Measurements from ENCODE around the gene WIPF1.

Gene WIPF1

GRCh38 chr2:174623106-174623637 is 25.6 kb upstream of the WIPF1 start:
- no peak for DNase-seq (ENCODE audit: extremely low read depth in 1 of 2, low read depth in 1 of 2)

DNA sequence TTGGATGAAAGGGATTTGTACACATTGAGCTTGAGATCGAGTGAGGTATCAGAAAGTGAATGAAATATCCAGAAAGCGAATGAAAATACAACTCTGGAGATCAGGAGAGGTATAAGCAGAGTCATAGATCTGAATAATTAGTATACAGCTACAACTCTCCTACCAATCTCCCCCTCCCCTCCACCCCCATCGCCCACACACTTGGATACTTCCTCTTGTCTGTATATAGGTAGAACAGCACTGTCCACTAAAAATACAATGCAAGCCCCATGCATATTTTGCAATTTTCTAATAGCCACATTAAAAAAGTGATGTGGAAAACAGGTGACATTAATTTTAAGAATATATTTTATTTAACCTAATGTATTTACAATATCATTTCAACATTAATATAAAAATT is 23.7 kb upstream of the WIPF1 start:
- DNase-seq (ENCODE audit: extremely low read depth in 1 of 2, low read depth in 1 of 2), result no peak

- DNase-seq (ENCODE audit: extremely low read depth in 1 of 2, low read depth in 1 of 2), result no peak
These were observed 20.6 kb upstream of the WIPF1 start for GRCh38 chr2:174618179-174618578.

- no peak for DNase-seq (ENCODE audit: extremely low read depth in 1 of 2, low read depth in 1 of 2)
These were observed 20.1 kb upstream of the WIPF1 start for GRCh38 chr2:174617718-174618117.

DNA sequence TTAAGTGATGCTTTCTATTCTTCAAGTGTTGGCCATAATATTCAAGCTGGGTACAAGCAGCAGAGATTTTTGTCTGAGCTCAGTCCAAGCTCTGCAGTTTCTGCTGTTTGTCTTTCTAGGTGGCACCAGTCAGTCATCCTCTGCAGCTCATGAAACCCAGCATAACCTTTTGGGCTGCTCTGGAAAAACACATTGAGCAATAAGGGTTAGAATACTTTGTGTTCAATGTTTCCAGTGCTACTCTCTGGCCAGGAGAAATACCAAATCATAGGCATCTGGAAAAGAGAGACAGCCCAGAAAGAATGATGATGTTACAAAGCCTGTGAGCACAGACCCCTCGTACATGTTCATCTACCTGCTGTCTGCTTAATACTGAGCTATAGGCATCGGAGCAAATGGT is 19.5 kb upstream of the WIPF1 start:
- no peak for DNase-seq (ENCODE audit: extremely low read depth in 1 of 2, low read depth in 1 of 2)

DNA sequence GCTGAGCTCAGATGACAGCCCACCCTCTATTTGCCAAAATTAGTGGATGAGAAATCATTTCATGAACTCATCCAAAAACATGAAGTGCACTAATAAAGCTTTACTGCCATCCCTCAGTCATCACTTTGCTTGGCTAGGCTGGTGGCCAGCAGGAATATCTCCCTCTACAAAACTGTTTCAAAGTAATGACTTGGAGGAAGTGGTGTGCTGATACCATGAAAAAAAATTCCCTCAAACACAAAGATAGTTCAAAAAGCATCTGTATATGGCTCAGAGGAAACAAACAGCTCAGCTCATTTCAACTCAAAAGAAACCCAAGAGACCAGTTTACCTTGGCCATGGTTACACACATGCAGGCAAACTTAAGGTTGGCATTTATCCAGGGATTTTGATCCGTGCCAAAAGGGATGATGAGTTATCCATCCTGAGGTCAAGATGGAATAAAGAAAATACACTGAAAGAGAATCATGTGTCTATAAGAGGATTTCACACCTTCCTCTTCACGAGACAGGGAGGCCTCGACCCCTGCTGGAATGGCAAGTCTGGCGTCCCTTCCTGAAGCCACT is 18.4 kb upstream of the WIPF1 start:
- DNase-seq (ENCODE audit: extremely low read depth in 1 of 2, low read depth in 1 of 2), result no peak

DNA sequence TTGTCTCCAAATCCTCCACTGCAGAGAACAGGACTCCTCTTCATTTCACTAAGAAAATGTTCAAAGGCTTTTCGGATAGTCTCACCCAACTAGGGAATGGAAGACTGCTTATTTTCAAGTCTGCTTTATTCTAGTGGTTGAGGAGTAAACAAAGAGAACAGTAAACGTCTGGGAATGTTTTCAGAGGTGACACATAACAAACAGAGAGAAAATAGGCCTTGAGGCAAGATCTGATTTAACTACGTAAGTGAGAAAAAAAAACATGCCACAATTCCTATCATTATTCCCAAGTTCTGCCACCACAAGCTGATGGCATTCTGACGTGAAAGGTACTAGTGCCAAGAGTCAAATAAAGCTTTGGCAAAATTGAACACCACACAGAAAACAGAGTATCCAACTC is 16.7 kb upstream of the WIPF1 start:
- DNase-seq (ENCODE audit: extremely low read depth in 1 of 2, low read depth in 1 of 2), result no peak

DNA sequence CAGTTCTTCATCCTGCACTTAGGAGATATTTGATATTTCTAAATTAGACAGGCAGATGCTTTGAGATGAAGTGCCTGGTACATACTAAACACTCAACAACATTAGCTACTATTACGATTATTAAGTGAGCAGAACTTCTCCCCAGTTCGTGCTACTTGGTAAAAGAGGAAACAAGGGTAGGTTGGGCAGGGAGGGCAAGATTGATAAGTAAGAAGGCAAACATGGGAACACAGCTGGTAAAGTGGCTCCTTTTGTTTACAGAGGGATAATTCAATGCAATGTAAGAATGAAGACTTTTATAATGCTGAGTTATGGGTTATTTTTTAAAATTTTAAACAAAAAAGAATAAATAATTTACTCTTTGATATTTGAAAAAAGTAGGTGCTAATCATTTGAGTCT is 15.9 kb upstream of the WIPF1 start:
- DNase-seq (ENCODE audit: extremely low read depth in 1 of 2, low read depth in 1 of 2), result no peak

DNA sequence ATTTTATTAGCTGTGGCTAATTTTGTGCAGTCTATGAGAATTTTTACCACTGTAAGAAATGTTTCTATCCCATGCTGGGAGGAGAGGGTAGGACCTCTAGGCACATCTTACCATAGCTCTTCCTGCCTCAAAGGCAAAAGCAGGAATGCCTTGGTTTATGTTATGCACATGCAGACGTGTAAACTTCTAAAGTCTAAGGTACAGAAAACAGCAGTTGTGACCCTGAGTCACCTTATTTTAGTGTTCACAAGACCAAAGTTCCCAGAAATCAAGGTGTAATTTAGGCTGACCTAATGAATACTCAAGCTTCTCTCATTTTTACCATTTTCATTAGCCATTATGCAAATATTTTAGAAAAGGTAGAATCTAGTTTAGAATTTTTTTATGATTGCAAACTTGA is 15.4 kb upstream of the WIPF1 start:
- DNase-seq (ENCODE audit: extremely low read depth in 1 of 2, low read depth in 1 of 2), result no peak

DNA sequence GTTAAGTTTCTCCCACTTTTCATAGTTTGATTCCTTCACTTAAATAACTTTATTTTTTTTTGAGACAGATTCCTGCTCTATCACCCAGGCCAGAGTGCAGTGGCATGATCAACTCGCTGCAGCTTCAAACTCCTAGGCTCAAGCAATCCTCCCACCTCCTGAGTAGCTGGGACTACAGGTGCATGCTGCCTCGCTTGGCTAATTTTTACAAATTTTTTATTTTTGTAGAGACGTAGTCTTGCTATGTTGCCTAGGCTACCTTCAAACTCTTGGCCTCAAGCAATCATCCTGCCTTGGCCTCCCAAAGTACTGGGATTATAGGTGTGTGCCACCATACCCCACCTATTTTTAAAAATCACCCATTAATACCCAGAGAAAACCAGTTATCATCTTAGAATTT is 14.2 kb upstream of the WIPF1 start:
- DNase-seq (ENCODE audit: extremely low read depth in 1 of 2, low read depth in 1 of 2), result no peak

- no peak for DNase-seq (ENCODE audit: extremely low read depth in 1 of 2, low read depth in 1 of 2)
These were observed 13.4 kb upstream of the WIPF1 start for GRCh38 chr2:174611006-174611405.

GRCh38 chr2:174610243-174610995 is 12.8 kb upstream of the WIPF1 start:
- no peak for DNase-seq (ENCODE audit: extremely low read depth in 1 of 2, low read depth in 1 of 2)

DNA sequence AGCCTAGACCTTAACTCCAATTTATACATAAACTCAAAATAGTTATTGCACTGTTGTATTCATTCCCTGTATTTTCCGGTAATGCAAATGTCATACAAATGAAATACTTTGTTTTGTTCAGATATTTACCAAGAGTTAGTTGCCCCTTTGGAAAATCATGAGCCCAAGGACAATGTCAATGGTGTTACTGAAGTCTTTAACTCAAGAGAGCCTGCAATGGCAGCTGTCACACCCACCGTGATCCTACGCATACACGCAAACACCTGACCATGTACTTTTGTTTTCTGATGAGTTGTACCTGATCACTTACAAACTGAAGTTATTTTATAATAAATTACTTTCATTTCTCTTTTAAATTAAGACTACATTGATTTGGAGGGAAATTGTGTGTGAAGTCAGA is 11.7 kb upstream of the WIPF1 start:
- DNase-seq (ENCODE audit: extremely low read depth in 1 of 2, low read depth in 1 of 2), result no peak

DNA sequence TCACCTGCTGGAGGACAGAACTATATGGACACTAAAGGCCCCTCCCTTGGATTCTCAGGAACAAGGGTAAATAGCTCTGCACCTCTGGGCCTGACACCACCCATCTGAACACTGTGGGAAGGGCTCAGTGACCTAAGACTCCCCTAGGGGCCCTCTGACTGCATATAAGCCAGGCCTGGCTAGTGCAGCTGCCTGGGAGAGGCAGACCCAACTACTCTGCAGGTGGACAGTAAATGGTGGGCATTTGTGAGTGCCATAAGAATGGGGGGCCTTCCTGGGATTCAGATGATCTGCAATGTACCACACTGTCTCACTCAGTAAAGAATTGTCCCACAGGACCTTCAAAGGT is 11.2 kb upstream of the WIPF1 start:
- no peak for DNase-seq (ENCODE audit: extremely low read depth in 1 of 2, low read depth in 1 of 2)

- no peak for DNase-seq (ENCODE audit: extremely low read depth in 1 of 2, low read depth in 1 of 2)
These were observed 10.6 kb upstream of the WIPF1 start for GRCh38 chr2:174607989-174608865.

DNA sequence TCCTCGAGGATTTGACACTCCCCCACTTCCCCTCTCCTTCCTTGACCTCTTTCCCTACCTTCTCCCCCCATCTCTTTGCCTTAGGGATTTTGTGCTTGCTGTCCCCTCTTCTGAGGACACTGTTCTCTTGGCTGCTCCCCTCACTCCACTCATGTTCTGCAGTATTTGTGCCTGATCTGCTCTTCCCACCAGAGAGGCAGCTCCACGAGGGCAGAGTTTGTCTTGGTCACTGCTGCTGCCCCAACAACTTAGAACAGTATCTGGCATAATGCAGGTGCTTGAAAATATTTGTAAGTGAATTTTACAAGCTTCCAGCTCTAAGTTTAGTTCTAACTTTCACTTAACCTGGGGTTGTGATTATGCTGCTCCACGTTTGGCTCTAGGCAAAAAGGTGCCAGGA is 10.0 kb upstream of the WIPF1 start:
- no peak for DNase-seq (ENCODE audit: extremely low read depth in 1 of 2, low read depth in 1 of 2)

DNA sequence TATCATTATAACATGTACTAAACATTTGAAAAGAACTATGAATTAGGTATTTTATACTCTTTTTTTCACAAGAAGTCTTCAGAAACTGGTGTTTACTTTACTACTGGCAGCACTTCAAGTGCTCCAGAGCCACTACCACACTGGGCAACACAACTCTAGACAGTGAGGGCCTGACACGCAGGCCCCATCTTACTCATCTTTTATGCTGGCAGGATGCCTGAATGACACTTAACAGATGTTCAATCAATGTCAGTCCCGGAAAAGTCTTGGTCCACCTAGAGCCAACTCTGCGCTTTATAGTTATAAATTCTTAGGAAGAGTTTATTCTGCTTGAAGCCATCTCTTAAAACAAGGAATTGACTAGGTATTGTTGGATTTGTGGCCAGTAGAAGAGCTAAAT is 8.7 kb upstream of the WIPF1 start:
- DNase-seq (ENCODE audit: extremely low read depth in 1 of 2, low read depth in 1 of 2), result no peak

DNA sequence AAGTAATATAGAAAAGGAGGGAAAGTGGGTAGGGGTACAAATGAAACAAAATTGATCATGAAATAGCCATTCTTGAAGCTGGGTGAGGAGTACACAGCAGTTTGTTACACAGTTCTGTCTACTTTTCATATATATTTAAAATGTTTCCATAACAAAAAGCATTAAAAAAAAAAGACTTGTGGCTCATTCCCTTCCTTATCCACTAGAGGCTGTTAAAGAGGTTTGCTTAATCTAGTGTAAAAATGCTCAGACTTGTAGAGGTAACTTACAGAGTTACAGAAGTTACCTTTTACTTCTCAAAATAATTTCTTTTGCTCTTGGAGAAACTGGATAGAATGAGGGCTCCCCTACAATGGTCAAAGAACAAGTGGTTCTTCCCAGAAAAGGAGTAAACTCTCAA is 8.1 kb upstream of the WIPF1 start:
- no peak for DNase-seq (ENCODE audit: extremely low read depth in 1 of 2, low read depth in 1 of 2)

DNA sequence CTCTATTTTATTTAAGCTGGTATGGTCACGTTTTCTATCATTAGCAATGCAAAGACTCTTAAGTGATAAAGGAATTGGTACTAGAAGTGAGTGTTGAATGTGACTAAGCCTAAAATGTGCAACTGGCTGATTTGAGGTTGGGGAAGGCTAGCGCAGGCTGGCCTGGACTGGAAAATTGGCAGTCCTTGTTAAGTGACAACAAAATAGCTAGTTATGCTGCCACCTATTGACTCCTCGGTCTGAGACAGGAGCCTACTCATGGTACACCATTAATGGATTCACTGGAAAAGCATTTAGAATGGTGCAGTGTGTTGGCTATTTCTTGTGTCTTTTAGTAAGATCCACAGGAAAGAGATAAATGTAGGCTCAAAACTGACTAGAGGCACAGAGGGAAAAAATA is 5.7 kb upstream of the WIPF1 start:
- no peak for DNase-seq (ENCODE audit: extremely low read depth in 1 of 2, low read depth in 1 of 2)

DNA sequence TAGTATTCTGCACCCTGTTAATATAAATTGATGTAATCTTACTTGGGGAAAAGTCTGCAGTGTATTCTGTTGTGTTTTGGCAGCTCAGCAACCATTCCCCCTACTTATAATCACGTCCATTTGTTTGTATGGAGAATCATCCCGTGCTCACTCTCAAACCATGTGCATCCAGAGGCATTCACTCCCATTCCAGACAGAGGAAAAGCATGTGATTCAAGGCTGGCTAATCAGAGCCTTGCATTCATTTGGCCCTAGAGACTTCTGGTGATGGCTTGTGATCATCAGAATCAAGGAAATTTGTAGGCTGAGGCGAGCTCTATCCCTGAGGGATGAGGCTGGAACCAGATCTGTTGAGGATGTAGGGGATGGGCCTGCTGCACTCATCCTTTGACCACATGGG is 5.1 kb upstream of the WIPF1 start:
- no peak for DNase-seq (ENCODE audit: extremely low read depth in 1 of 2, low read depth in 1 of 2)

- DNase-seq (ENCODE audit: extremely low read depth in 1 of 2, low read depth in 1 of 2), result no peak
These were observed 2.7 kb upstream of the WIPF1 start for GRCh38 chr2:174600349-174600748.

Data from stimulated activated CD8-positive, alpha-beta memory T cell treated with anti-CD3 and anti-CD28 coated beads, Interleukin-7, amount 100 ng/mL, for 48 hours (primary cell).